Ishikawa (cell line): Measurements from ENCODE around the gene TRAF3IP1.

ENCODE experiments used
- CEBPB ChIP-seq: IDR thresholded peaks from 2 replicates; pipeline ENCODE4 v1.6.1; 2012
- CREB1 ChIP-seq: IDR thresholded peaks from 2 replicates; pipeline ENCODE4 v1.6.1; 2012; ENCODE audit warnings: low read depth
- EGR1 ChIP-seq: IDR thresholded peaks from 2 replicates; pipeline ENCODE4 v1.6.1; 2012
- FOXM1 ChIP-seq: IDR thresholded peaks from 2 replicates; pipeline ENCODE4 v1.6.1; 2012; ENCODE audit warnings: low read depth, borderline replicate concordance
- TAF1 ChIP-seq: IDR thresholded peaks from 2 replicates; pipeline ENCODE4 v1.6.1; 2012; ENCODE audit warnings: low read depth, mild to moderate bottlenecking
- YY1 ChIP-seq: IDR thresholded peaks from 2 replicates; pipeline ENCODE4 v1.6.1; 2012; ENCODE audit warnings: low read depth
- ZBTB7A ChIP-seq: IDR thresholded peaks from 2 replicates; pipeline ENCODE4 v1.6.1; 2012; ENCODE audit warnings: low read depth
- TF ChIP-seq, protein P1 (sequence below): IDR thresholded peaks from 2 replicates; pipeline ENCODE4 v1.6.1; 2012; ENCODE audit warnings: low read depth, mild to moderate bottlenecking

DNA sequence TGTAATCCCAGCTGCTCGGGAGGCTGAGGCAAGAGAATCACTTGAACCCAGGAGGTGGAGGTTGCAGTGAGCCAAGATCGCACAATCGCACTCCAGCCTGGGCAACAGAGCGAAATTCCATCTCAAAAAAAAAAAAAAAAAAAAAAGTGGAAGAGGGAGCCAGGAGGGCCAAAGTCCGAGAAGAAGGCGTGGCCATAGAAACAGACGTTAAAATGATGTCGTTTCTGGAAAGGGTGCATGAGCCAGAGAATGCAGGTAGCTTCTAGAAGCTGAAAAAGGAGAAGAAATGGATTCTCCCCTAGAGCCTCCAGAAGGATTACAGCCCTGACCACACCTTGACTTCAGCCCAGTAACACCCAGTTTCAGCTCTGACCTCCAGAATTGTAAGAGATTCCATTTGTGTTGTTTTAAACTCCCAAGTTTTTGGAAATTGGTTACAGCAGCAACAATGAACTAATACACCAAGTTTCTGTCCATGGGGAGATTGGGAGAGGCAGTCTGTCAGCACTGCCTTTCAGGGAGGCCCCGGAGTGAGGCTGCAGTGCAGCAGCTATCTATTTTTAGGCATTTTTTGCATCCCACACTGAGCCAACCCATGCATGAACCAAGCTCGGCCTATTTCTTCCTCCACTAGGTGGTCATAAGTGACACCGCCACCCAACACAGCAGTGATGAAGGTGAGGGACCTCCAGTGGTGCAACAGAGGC lies 14.2 kb upstream of the TRAF3IP1 start:
- TF ChIP-seq TAF1: no peak
- TF ChIP-seq CREB1: no peak
- no peak for TF ChIP-seq CEBPB
- TF ChIP-seq ZBTB7A: no peak
- no peak for TF ChIP-seq FOXM1
- no peak for TF ChIP-seq YY1
- TF ChIP-seq, protein P1, sequence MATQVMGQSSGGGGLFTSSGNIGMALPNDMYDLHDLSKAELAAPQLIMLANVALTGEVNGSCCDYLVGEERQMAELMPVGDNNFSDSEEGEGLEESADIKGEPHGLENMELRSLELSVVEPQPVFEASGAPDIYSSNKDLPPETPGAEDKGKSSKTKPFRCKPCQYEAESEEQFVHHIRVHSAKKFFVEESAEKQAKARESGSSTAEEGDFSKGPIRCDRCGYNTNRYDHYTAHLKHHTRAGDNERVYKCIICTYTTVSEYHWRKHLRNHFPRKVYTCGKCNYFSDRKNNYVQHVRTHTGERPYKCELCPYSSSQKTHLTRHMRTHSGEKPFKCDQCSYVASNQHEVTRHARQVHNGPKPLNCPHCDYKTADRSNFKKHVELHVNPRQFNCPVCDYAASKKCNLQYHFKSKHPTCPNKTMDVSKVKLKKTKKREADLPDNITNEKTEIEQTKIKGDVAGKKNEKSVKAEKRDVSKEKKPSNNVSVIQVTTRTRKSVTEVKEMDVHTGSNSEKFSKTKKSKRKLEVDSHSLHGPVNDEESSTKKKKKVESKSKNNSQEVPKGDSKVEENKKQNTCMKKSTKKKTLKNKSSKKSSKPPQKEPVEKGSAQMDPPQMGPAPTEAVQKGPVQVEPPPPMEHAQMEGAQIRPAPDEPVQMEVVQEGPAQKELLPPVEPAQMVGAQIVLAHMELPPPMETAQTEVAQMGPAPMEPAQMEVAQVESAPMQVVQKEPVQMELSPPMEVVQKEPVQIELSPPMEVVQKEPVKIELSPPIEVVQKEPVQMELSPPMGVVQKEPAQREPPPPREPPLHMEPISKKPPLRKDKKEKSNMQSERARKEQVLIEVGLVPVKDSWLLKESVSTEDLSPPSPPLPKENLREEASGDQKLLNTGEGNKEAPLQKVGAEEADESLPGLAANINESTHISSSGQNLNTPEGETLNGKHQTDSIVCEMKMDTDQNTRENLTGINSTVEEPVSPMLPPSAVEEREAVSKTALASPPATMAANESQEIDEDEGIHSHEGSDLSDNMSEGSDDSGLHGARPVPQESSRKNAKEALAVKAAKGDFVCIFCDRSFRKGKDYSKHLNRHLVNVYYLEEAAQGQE: no peak
- no peak for TF ChIP-seq EGR1
